H1 (cell line): ENCODE measurements around the gene DDAH2.

Experiments
- CBX5 ChIP-seq: fragments of 300-800, 300-1000 bp; sonication (generic); IDR thresholded peaks from 2 replicates; pipeline ENCODE4 v1.7.1; 2016; ENCODE audit warnings: antibody characterized with exemption, low read length, low read depth
- CTCF ChIP-seq, 3 experiments: IDR thresholded peaks; 1 replicate in 2 of 3; 2 replicates in 1 of 3; pipeline versions ENCODE4 v1.5.1 to v1.6.1; 2011; ENCODE audit warnings: low read length in 3 of 3, mild to moderate bottlenecking in 3 of 3, inconsistent platforms in 2 of 3, low read depth in 1 of 3, moderate library complexity in 1 of 3; ENCODE audit not compliant: insufficient read depth in 1 of 3; ENCODE audit errors: control extremely low read depth in 1 of 3
- SP1 ChIP-seq: IDR thresholded peaks from 2 replicates; pipeline ENCODE4 v1.6.1; 2011; ENCODE audit warnings: low read depth, low read length
- YY1 ChIP-seq: IDR thresholded peaks from 2 replicates; pipeline ENCODE4 v1.6.1; 2011; ENCODE audit warnings: low read depth, mild to moderate bottlenecking, low read length

- TF ChIP-seq YY1 (no peak), CTCF (IDR thresholded peaks at IDR 0.05; ENCODE audit: control extremely low read depth in 1 of 3, insufficient read depth in 1 of 3, low read depth in 1 of 3, low read length in 3 of 3) (no peak), SP1 (no peak), CBX5 (no peak)
These were observed 11.5 kb upstream of the DDAH2 start for GRCh38 chr6:31740397-31741223.
